ENCODE results near the gene MSRB3.

DNA sequence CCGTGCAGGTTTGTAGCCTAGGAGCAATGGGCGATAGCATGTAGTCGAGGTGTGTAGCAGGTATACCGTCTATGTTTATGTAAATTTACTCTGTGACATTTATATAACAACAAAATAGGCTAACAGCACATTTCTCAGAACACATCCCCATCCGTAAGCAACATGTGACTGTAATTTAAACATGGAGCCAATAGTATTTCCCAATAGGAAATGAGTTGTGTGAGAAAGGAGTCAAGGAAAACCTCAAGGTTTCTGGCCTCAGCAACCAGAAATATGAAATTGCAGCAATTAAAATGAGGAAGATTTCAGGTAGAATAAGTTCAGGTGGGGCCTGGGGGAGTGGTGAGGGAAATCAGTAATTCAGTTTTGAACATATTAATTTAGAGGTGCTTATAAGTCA, 136.0 kb downstream of the MSRB3 start:
- TF ChIP-seq, protein P1, sequence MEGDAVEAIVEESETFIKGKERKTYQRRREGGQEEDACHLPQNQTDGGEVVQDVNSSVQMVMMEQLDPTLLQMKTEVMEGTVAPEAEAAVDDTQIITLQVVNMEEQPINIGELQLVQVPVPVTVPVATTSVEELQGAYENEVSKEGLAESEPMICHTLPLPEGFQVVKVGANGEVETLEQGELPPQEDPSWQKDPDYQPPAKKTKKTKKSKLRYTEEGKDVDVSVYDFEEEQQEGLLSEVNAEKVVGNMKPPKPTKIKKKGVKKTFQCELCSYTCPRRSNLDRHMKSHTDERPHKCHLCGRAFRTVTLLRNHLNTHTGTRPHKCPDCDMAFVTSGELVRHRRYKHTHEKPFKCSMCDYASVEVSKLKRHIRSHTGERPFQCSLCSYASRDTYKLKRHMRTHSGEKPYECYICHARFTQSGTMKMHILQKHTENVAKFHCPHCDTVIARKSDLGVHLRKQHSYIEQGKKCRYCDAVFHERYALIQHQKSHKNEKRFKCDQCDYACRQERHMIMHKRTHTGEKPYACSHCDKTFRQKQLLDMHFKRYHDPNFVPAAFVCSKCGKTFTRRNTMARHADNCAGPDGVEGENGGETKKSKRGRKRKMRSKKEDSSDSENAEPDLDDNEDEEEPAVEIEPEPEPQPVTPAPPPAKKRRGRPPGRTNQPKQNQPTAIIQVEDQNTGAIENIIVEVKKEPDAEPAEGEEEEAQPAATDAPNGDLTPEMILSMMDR (IDR thresholded peaks at IDR 0.05; ENCODE audit: poor library complexity, severe bottlenecking), result no peak
- no peak for TF ChIP-seq POLR2AphosphoS5 (IDR thresholded peaks at IDR 0.05)
- no peak for TF ChIP-seq EP300 (conservative IDR thresholded peaks at IDR 0.05; ENCODE audit: poor library complexity, severe bottlenecking)
- TF ChIP-seq TAF1 (IDR thresholded peaks at IDR 0.05; ENCODE audit: low read depth), result no peak
- TF ChIP-seq EZH2 (IDR thresholded peaks at IDR 0.05; ENCODE audit: borderline replicate concordance, insufficient read depth, low read length, poor library complexity, severe bottlenecking), result no peak
- no peak for TF ChIP-seq RAD21 (conservative IDR thresholded peaks at IDR 0.05)
- TF ChIP-seq, protein P2, sequence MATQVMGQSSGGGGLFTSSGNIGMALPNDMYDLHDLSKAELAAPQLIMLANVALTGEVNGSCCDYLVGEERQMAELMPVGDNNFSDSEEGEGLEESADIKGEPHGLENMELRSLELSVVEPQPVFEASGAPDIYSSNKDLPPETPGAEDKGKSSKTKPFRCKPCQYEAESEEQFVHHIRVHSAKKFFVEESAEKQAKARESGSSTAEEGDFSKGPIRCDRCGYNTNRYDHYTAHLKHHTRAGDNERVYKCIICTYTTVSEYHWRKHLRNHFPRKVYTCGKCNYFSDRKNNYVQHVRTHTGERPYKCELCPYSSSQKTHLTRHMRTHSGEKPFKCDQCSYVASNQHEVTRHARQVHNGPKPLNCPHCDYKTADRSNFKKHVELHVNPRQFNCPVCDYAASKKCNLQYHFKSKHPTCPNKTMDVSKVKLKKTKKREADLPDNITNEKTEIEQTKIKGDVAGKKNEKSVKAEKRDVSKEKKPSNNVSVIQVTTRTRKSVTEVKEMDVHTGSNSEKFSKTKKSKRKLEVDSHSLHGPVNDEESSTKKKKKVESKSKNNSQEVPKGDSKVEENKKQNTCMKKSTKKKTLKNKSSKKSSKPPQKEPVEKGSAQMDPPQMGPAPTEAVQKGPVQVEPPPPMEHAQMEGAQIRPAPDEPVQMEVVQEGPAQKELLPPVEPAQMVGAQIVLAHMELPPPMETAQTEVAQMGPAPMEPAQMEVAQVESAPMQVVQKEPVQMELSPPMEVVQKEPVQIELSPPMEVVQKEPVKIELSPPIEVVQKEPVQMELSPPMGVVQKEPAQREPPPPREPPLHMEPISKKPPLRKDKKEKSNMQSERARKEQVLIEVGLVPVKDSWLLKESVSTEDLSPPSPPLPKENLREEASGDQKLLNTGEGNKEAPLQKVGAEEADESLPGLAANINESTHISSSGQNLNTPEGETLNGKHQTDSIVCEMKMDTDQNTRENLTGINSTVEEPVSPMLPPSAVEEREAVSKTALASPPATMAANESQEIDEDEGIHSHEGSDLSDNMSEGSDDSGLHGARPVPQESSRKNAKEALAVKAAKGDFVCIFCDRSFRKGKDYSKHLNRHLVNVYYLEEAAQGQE (IDR thresholded peaks at IDR 0.05; ENCODE audit: borderline replicate concordance), result no peak
- TF ChIP-seq MXI1 (conservative IDR thresholded peaks at IDR 0.05; ENCODE audit: poor library complexity, severe bottlenecking), result no peak
